Stomach smooth muscle (tissue), 2 donors: ENCODE results near the gene CCDC40.

ENCODE experiments used
- H3K27ac ChIP-seq: one replicate; pipeline ENCODE4 v1.7.0; 2013; ENCODE audit warnings: mild to moderate bottlenecking, low read length, inconsistent platforms
- H3K27me3 ChIP-seq, 2 donors: one replicate each; pipeline ENCODE4 v1.7.0; 2013; ENCODE audit warnings: low read length in 2 of 2; ENCODE audit not compliant: insufficient read depth in 2 of 2, control insufficient read depth in 1 of 2
- H3K36me3 ChIP-seq, 2 donors: one replicate each; pipeline ENCODE4 v1.7.0; 2013; ENCODE audit warnings: low read length in 2 of 2; ENCODE audit not compliant: control insufficient read depth in 2 of 2, insufficient read depth in 2 of 2
- H3K4me1 ChIP-seq: one replicate; pipeline ENCODE4 v1.7.0; 2013; ENCODE audit warnings: low read length; ENCODE audit not compliant: control insufficient read depth, insufficient read depth
- H3K4me3 ChIP-seq, 2 donors: one replicate each; pipeline ENCODE4 v1.7.0; 2013; ENCODE audit warnings: low read length in 2 of 2
- H3K9ac ChIP-seq, 2 donors: one replicate each; pipeline ENCODE4 v1.7.0; 2013; ENCODE audit warnings: low read length in 2 of 2, mild to moderate bottlenecking in 1 of 2
- H3K9me3 ChIP-seq, 2 donors: one replicate each; pipeline ENCODE4 v1.7.0; 2013; ENCODE audit warnings: low read length in 2 of 2; ENCODE audit not compliant: control insufficient read depth in 2 of 2
- donor health status: healthy.
- donor health status: Pancreatic carcinoma.

CCDC40 gene

GRCh38 chr17:80002690-80003490 is 33.6 kb upstream of the CCDC40 start:
- H3K27ac ChIP-seq = no peak overlapping the region
- no peaks in the 10 kb centered on the region for H3K27me3 ChIP-seq
- H3K36me3 ChIP-seq = no peaks in the 10 kb centered on the region
- no peaks in the 10 kb centered on the region for H3K9me3 ChIP-seq
- H3K4me1 ChIP-seq = peaks cover 10% of the 10 kb centered on the region
- no peak overlapping the region for H3K9ac ChIP-seq
- H3K4me3 ChIP-seq = no peak overlapping the region

- peaks cover 21% of the 10 kb centered on the region for H3K4me1 ChIP-seq
- H3K36me3 ChIP-seq = no peaks in the 10 kb centered on the region
- no peaks in the 10 kb centered on the region for H3K27me3 ChIP-seq
- H3K27ac ChIP-seq = no peak overlapping the region
- no peak overlapping the region for H3K4me3 ChIP-seq
- no peaks in the 10 kb centered on the region for H3K9me3 ChIP-seq
- no peak overlapping the region for H3K9ac ChIP-seq
Observed at GRCh38 chr17:80003969-80004368, 32.5 kb upstream of the CCDC40 start.

GRCh38 chr17:80005360-80006338 is 30.8 kb upstream of the CCDC40 start:
- Histone ChIP-seq H3K4me1 (peaks cover 19% of the 10 kb centered on the region), H3K4me3 (no peak overlapping the region), H3K9me3 (no peaks in the 10 kb centered on the region), H3K27me3 (no peaks in the 10 kb centered on the region), H3K27ac (no peak overlapping the region), H3K9ac (no peak overlapping the region), H3K36me3 (peaks cover 0 to 1% of the 10 kb centered on the region in 2 donors)

GRCh38 chr17:80006339-80006720 is 30.1 kb upstream of the CCDC40 start:
- Histone ChIP-seq H3K4me1 (peaks cover 14% of the 10 kb centered on the region), H3K9me3 (no peaks in the 10 kb centered on the region), H3K36me3 (peaks cover 0 to 2% of the 10 kb centered on the region in 2 donors), H3K4me3 (no peak overlapping the region), H3K27ac (no peak overlapping the region), H3K9ac (no peak overlapping the region), H3K27me3 (no peaks in the 10 kb centered on the region)

GRCh38 chr17:80006811-80007752 is 29.4 kb upstream of the CCDC40 start:
- Histone ChIP-seq H3K4me3 (no peak overlapping the region), H3K27me3 (no peaks in the 10 kb centered on the region), H3K9me3 (no peaks in the 10 kb centered on the region), H3K9ac (no peak overlapping the region), H3K27ac (no peak overlapping the region), H3K36me3 (peaks cover 0 to 2% of the 10 kb centered on the region in 2 donors), H3K4me1 (peaks cover 14% of the 10 kb centered on the region)

- H3K27me3 ChIP-seq = no peaks in the 10 kb centered on the region
- peaks cover 14% of the 10 kb centered on the region for H3K4me1 ChIP-seq
- H3K27ac ChIP-seq = no peak overlapping the region
- H3K36me3 ChIP-seq = peaks cover under 1 to 5% of the 10 kb centered on the region in 2 donors
- no peak overlapping the region for H3K4me3 ChIP-seq
- no peaks in the 10 kb centered on the region for H3K9me3 ChIP-seq
- H3K9ac ChIP-seq = no peak overlapping the region
Observed at GRCh38 chr17:80007939-80008338, 28.5 kb upstream of the CCDC40 start.

- peaks cover 14% of the 10 kb centered on the region for H3K4me1 ChIP-seq
- no peak overlapping the region for H3K9ac ChIP-seq
- no peak overlapping the region for H3K27ac ChIP-seq
- peaks cover 3 to 8% of the 10 kb centered on the region in 2 donors for H3K36me3 ChIP-seq
- H3K27me3 ChIP-seq = no peaks in the 10 kb centered on the region
- peak overlapping the region in 1 of 2 donors; percentile 35 for H3K4me3 ChIP-seq
- no peaks in the 10 kb centered on the region for H3K9me3 ChIP-seq
Observed at GRCh38 chr17:80008383-80008840, 28.0 kb upstream of the CCDC40 start.

- Histone ChIP-seq H3K4me1 (peaks cover 14% of the 10 kb centered on the region), H3K27ac (no peak overlapping the region)
Observed at GRCh38 chr17:80008848-80009247, 27.6 kb upstream of the CCDC40 start.

GRCh38 chr17:80009391-80010282 is 26.8 kb upstream of the CCDC40 start:
- Histone ChIP-seq H3K36me3 (peaks cover 3 to 8% of the 10 kb centered on the region in 2 donors), H3K27me3 (no peaks in the 10 kb centered on the region), H3K9me3 (no peaks in the 10 kb centered on the region), H3K27ac (no peak overlapping the region), H3K4me1 (peaks cover 14% of the 10 kb centered on the region), H3K4me3 (no peak overlapping the region), H3K9ac (no peak overlapping the region)

More at GRCh38 chr17:80008848-80009247, 27.6 kb upstream of the CCDC40 start:
- Histone ChIP-seq H3K27me3 (no peaks in the 10 kb centered on the region), H3K9ac (no peak overlapping the region), H3K9me3 (no peaks in the 10 kb centered on the region), H3K36me3 (peaks cover 3 to 8% of the 10 kb centered on the region in 2 donors), H3K4me3 (no peak overlapping the region)
